ENCODE data around the gene BTBD18. TPM values are rescaled to one million over a fixed set of nuclear protein-coding genes. Genes with fewer than 3 reads are reported as not detected.

Gene BTBD18
- total and polyA plus RNA-seq, 10 of the 15 experiments (the other 5 are each of a cell fraction or from before 2014, with no cell fraction given): 0.05 to 0.58 (median 0.19) TPM; not detected in 6

- peak; percentile 89 for TF ChIP-seq BCL3 (IDR thresholded peaks at IDR 0.05; ENCODE audit: borderline replicate concordance, insufficient read depth, low read depth, low read length, poor library complexity, severe bottlenecking)
- peak; percentile 75 for TF ChIP-seq EED (IDR thresholded peaks at IDR 0.05; ENCODE audit: low read depth)
- TF ChIP-seq RUNX3 (IDR thresholded peaks at IDR 0.05; ENCODE audit: low read length): peak; percentile 93
- no peak; the same call in 1 of the 2 replicates for TF ChIP-seq BACH1 (IDR thresholded peaks at IDR 0.05; ENCODE audit: borderline replicate concordance)
- peak; percentile 50; the same call in 1 of the 2 replicates for TF ChIP-seq ATF2 (IDR thresholded peaks at IDR 0.05; ENCODE audit: low read length)
- TF ChIP-seq IKZF1 (conservative IDR thresholded peaks at IDR 0.05): peak; percentile 68
- TF ChIP-seq NFYB (IDR thresholded peaks at IDR 0.05; ENCODE audit: insufficient read depth, low read depth, low read length): no peak
- peak in 1 of 2 experiments; percentile 44; a peak in 1 of 4 replicates for TF ChIP-seq EP300 (IDR thresholded peaks at IDR 0.05; ENCODE audit: borderline replicate concordance in 1 of 2, control insufficient read depth in 1 of 2, low read depth in 2 of 2, low read length in 2 of 2)
- TF ChIP-seq RB1 (IDR thresholded peaks at IDR 0.05; ENCODE audit: borderline replicate concordance): no peak
- TF ChIP-seq SPI1 (IDR thresholded peaks at IDR 0.05; ENCODE audit: borderline replicate concordance, insufficient read depth, low read depth, low read length): peak; percentile 71; the same call in 1 of the 2 replicates
- peak in 1 of 2 experiments; percentile 25; a peak in 1 of 4 replicates for TF ChIP-seq BHLHE40 (IDR thresholded peaks at IDR 0.05; ENCODE audit: borderline replicate concordance in 1 of 2, low read depth in 2 of 2, low read length in 1 of 2)
- TF ChIP-seq ZNF687 (IDR thresholded peaks at IDR 0.05): peak; percentile 78
- no peak for TF ChIP-seq RELA (IDR thresholded peaks at IDR 0.05; ENCODE audit: borderline replicate concordance, partially characterized antibody)
- peak; percentile 47; the same call in 1 of the 2 replicates for TF ChIP-seq PAX5 (IDR thresholded peaks at IDR 0.05; ENCODE audit: borderline replicate concordance, low read depth, low read length)
- TF ChIP-seq CHD2 (IDR thresholded peaks at IDR 0.05; ENCODE audit: borderline replicate concordance, low read depth, low read length): peak; percentile 49; the same call in 1 of the 2 replicates
- no peak for TF ChIP-seq ZBTB4 (CRISPR knock-in tag; IDR thresholded peaks at IDR 0.05)
- no peak for TF ChIP-seq HDAC6 (IDR thresholded peaks at IDR 0.05; ENCODE audit: unreplicated experiment)
- TF ChIP-seq SMAD1 (IDR thresholded peaks at IDR 0.05; ENCODE audit: low read depth, partially characterized antibody): peak; percentile 44
These were observed 36.5 kb upstream of the BTBD18 start (continued) for GRCh38 chr11:57787920-57788702.
